GM21723 (cell line): ENCODE results near the gene CAPN12.

Experiments
- ATAC-seq: cut with Tn5 transposase; IDR thresholded peaks from one replicate; pipeline ENCODE4 v1.9.1; 2021; ENCODE audit warnings: mild to moderate bottlenecking, moderate library complexity; ENCODE audit not compliant: unreplicated experiment

The CAPN12 gene

DNA sequence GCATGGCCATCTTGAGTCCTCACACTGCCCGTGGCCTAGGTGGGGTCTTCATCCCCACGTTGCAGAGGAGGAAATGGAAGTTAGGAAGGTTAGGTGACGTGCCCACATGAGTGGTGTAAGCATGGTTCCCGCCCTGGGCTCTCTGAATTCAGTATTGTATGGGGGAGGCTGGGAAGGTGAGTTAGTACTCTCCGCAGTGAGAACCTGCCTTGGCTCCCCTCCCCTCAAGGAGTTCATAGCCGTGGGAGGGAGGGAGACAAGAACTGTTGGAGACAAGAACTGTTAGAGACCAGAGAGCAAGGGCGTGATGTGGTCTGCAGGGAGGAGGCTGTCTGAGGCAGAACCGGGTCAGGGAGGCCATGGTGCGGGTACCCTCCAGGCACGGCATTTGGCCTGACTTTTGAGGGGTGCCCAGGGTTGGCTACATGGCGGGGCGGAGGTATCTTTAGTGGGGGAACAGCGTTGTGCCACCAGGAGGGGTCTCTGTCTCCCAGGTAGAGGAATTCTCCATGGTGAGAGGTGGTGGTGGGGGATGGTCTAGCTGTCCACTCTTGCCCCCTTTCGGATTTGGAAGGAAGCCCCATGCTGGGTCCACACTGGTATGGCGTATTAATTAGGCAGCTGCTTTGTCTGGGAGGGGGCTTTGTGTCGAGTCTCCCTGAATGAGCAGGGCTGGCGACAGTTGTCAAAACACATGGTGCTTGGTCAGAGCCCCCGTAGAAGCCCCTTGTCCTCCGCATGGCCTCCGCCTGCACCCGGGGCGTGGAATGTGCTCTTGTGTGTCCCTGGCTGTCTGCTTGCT lies 45.8 kb downstream of the CAPN12 start:
- ATAC-seq: no peak

DNA sequence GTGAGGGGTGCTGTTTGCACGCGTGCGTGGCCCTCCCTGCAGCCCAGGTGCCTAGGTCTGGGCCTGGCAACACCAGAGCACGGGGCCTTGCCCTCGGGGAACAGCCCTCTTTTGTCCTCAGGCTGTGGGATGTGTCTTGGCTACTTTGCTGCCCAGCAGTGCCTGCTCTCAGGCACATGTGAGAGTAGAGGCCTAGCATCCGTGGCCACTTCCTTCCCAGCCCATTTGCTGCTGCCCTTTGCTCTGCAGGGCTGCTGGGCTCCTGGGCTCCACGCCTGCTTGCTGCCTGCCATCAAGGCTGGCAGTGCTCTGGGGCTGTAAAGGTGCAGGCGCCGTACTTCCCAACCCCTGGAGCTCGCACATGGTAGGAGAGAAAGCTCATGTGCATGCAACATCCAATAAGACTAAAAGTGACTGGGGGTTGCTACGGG lies 46.6 kb downstream of the CAPN12 start:
- no peak for ATAC-seq

GRCh38 chr19:38697197-38697596 lies 47.1 kb downstream of the CAPN12 start:
- no peak for ATAC-seq

DNA sequence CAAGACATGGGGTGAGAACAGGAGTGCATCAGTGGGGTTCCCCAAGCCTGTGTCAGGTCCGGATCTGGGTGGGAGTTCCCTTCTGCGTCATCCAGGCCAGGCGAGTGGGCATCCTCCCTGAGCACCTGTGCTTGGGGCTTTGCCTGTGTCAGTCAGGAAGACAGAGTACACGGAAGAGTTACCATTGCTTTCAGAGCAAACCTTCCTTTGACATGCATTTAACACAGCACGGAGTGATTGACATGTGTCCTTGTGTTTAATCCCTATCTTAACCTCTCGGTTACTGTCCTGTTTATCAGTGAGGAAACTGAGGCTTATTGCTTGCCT lies 47.6 kb downstream of the CAPN12 start:
- no peak for ATAC-seq

- ATAC-seq: no peak
These were observed 48.2 kb downstream of the CAPN12 start for GRCh38 chr19:38695832-38696728.

- no peak for ATAC-seq
These were observed 49.0 kb downstream of the CAPN12 start for GRCh38 chr19:38695317-38695683.

DNA sequence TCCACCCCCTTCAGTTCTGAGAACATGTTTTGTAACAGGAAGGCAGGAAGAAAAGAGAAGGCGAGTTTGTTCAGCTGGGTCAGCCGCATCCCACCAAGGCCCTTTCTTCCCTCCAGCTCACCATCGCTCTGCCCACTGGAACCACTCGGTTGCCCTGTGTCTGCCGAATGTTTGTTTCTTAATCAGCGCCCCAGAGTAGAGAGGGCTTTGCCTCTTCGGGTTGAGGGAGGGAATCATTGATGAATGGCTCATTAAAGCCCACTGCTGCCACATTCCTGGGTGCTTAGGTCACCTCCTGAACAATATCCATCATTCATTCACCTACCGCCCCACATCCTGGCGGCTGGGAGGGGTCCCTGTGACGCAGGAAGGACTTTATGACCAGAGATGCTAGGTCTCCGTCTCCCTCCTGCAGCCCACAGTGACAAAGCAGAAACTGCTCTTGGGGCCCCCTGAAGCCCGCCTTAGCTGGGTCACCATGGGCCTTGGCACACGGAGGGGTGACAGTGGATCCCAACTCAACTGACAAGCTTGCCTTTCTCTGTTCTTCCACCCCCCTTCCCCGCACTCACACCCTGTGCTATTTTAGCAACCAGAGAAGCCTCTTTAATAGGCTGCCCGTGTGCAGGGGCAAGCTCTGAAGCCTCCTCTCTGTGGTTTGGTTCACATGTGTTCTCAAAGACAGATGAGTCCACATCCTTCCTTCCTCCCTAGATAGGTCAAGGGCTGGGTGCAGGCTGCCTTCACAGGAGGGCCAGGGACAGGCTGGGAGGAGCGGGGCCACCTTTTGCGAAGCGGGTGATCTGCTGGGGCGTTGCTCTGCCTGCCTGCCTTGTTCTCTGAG lies 50.7 kb downstream of the CAPN12 start:
- no peak for ATAC-seq

- ATAC-seq: no peak
These were observed 51.6 kb downstream of the CAPN12 start for GRCh38 chr19:38692458-38693379.

- ATAC-seq: no peak
These were observed 52.3 kb downstream of the CAPN12 start for GRCh38 chr19:38691938-38692457.

GRCh38 chr19:38690832-38691231 lies 53.4 kb downstream of the CAPN12 start:
- ATAC-seq: no peak

- ATAC-seq: no peak
These were observed 54.1 kb downstream of the CAPN12 start for GRCh38 chr19:38690146-38690545.

DNA sequence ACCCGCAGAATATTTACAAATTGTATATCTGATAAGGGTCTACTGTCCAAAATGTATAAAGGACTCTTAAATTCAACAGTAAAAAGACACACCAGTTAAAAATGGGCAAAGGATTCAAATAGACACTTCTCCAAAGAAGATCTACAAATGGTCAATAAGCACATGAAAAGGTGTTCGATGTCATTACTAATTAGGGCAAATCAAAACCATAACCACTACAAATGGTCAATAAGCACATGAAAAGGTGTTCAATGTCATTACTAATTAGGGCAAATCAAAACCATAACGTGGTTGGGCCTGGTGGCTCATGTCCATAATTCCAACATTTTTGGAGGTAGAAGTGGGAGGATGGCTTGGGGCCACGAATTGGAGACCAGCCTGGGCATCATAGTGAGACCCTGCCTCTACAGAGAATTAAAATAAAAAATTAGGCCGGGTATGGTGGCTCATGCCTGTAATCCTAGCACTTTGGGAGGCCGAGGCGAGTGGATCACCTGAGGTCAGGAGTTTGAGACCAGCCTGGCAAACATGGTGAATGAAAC lies 56.4 kb downstream of the CAPN12 start:
- ATAC-seq: no peak

GRCh38 chr19:38686530-38686888 lies 57.8 kb downstream of the CAPN12 start:
- ATAC-seq: no peak

- ATAC-seq: no peak
These were observed 58.4 kb downstream of the CAPN12 start for GRCh38 chr19:38685666-38686529.

GRCh38 chr19:38684862-38685665 lies 59.2 kb downstream of the CAPN12 start:
- no peak for ATAC-seq

DNA sequence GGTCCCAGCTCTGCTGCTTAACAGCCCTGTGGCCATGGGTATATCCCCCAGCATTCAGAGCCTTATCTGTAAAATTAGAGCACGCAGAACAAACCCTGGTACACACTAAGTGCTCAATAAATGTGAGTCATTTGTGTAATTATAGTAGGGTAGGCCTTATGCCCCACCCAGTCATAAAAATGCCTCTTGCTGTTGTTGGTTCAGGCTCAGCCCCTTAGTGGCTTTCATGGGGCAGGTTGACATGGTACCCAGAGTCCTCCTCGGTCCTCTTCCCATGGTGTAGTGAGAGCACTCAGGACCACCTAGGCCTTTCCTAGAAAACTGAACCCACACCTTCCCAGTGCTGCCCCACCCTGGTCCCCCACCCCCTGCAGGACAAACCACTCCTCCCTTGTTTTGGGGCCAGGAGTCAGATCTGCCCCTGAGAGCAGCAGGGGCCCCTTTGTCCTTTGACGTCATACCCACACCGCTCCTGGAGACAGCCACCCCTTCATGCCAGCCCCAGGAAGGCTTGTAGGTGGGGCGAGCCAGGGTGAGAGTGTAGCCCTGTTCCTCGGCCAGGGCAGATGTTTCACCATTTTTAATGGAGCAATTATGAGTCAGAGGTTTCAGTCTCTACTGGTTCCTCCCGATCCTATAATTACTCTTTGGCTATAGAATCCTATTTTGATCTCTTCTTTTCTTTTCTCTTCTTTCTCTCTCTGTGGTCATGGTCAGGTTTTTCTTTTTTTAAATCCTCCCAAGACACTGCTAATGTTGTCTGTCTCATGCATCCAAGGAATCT lies 60.0 kb downstream of the CAPN12 start:
- no peak for ATAC-seq

- ATAC-seq: no peak
These were observed 60.7 kb downstream of the CAPN12 start for GRCh38 chr19:38683393-38684077.
